BLaER1 (cell line): ENCODE data around the gene TTC6.
"Not testable (repeated sequence)": the region's sequence is repeated elsewhere in the genome, so short reads cannot be mapped to it uniquely, and the experiment has no call there.

Source experiments
- H3K27ac ChIP-seq: shearing (Covaris generic); formaldehyde crosslinking; 2 replicates; pipeline ENCODE4 v1.8.1; 2022
- H3K27me3 ChIP-seq: shearing (Covaris generic); formaldehyde crosslinking; 2 replicates; pipeline ENCODE4 v1.8.1; 2022
- H3K36me3 ChIP-seq: shearing (Covaris generic); formaldehyde crosslinking; 2 replicates; pipeline ENCODE4 v1.8.1; 2022
- H3K4me1 ChIP-seq: shearing (Covaris generic); formaldehyde crosslinking; 2 replicates; pipeline ENCODE4 v1.8.1; 2022
- H3K4me2 ChIP-seq: shearing (Covaris generic); formaldehyde crosslinking; 2 replicates; pipeline ENCODE4 v1.8.1; 2022
- H3K4me3 ChIP-seq: shearing (Covaris generic); formaldehyde crosslinking; 2 replicates; pipeline ENCODE4 v1.8.1; 2022
- H3K9ac ChIP-seq: shearing (Covaris generic); formaldehyde crosslinking; 2 replicates; pipeline ENCODE4 v1.8.1; 2022
- H3K9me3 ChIP-seq: shearing (Covaris generic); formaldehyde crosslinking; 2 replicates; pipeline ENCODE4 v1.8.1; 2022
- H4K20me1 ChIP-seq: shearing (Covaris generic); formaldehyde crosslinking; 2 replicates; pipeline ENCODE4 v1.8.1; 2022
- Cebpa-rat ChIP-seq: shearing (Covaris generic); IDR thresholded peaks from 2 replicates; pipeline ENCODE4 v1.8.1; 2022

The TTC6 gene, protein sequence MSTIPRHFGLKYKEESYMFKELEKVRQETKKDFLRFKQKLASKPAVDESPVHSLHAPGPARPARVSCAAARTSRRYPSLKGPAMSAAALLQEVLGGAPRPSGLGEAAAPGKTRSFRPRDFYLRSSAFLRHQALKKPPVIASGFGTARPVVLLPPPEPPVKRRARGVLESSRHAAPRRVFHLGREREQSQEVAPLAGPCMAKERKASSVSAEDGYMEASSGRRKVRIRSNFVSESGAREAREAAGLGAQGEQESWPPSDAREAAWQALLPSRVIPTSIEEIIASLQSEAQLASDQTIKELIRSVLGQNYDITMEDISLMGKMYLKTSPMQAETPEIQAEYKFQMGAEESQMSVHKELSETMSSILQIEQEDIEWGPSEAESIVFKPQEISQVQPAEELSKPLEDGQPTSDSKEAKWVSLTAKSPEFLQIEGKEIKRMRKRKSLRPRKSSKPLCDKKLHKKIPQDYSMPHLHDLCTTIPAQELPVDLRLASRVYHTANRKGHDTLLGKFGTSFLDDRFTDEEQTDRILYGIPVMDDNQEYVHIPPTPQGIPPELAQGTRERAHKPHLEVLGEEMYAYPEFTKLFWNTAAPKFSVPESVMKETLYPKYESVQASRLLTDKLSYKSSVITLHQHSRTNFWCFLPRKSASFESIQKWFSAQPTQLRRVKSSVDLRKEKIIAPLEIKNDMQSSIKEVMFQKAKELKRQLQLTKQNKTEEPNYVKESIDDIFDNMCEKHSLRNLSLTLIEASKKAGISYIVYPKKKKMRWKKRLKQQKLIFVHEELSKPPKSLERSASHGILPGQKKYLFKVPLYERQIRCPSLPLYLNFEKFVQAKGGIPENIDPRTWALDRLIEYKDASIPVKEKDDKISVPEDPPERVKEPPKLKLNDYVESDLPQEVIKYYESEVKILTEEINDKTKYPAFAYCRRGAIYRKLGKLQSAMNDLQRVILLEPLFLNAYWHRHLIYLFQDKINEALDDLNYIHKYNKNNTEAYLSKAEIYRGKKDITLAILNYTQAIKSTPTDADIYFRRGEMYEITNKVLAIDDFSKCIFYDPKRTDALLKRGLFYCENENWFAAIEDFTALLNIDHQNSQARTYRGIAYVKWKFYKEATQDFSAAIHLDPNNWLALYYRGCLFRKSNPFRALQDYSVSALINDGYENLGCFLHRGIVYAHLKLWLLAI (N-terminal part only)

DNA sequence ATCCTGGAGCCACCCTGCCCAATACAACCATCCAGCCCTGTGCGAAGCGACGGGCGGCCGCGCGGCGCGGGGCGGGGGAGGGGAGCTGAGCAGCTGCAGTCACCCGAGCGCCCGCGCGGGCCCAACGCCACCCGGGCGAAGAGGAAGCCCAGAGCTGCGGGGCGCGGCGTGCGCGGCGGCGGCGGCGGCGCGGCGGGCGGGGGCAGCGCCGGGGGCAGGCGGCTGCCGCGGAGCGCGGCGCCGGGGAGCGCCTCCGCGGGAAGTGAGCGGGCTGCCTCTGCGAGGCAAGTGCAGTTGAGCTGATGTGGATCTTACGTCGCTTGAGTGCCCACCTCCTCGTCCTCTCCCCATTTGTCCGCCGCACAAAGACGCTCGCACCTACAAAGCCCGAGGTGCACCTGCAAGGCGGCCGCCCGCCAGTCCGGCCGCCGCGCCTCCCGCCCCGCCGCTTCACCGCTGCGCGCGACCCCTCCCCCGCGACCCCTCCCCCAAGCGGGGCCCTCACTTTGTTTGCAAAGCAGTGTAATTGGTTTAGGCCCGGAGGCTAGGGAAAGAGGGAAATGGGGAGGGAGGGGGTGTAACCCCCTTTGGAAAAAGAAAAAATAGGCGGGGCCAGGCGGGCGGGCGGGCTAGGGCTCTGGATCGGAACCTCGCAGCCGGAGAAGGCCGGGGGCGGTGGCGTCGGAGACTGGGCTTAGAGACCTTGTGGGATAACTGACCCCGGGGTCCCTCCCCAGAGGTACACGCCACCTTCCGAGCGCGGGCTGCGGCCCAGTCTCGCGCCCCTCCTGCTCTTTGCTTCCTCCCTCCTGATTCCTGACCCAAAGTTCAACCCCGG lies at the start of gene TTC6, which contains the start of gene FOXA1:
Gene TTC6 (plus strand): TSS at position 659 of the 838 bp plus-strand sequence. CDS start 26,436 bp downstream, outside the sequence.
Gene FOXA1 (minus strand): TSS at position 279 of the 838 bp plus-strand sequence. CDS start 277 bp downstream, at position 2.
- Histone ChIP-seq H4K20me1 (no peaks in the 10 kb centered on the region), H3K4me2 (no peak within 1 kb of the TSS), H3K4me3 (no peak within 1 kb of the TSS), H3K27me3 (no peaks in the 10 kb centered on the region), H3K9me3 (peaks cover 84% of the 10 kb centered on the region), H3K9ac (no peak within 1 kb of the TSS), H3K27ac (no peak within 1 kb of the TSS), H3K4me1 (no peaks in the 10 kb centered on the region), H3K36me3 (no peaks in the 10 kb centered on the region)
- TF ChIP-seq Cebpa-rat, result no peak

DNA sequence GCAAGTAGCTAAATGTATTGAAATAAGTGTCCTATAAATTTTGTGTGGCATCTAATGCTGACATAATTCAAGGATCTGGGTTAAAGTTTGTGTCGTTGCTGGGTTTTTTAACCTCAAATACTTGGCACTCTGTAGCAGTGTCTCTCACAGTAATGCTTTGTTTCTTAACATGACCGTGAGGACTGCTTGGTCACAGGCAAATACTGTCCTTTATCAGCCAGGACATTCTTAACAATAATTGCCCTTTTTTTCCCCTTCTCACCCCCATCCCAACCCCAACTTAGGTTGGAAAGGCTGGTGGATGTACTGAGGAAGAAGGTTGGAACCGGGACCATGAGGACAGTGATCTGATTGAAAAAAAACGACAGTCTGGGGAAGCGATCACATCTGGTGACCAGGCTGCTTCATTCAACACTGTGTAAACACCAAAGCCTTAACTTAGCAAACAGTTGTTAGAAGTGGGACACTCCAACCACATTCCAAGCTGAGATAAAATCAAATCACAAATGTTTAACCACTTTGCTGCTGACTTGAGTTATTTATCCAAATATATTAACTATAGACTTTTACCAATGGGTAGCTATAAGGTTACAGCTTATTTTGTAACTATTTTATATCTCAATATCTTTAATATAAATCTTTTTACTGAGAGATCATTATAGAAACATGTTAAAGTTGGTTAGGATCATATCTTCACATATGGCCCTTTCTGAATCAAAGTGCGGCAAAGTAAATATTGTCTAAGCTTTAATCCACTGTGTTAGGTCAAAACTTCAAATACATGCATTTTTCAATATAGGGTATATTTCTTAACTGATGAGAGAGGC lies 48.6 kb upstream of the TTC6 start:
- Histone ChIP-seq H3K27ac (no peak overlapping the region), H3K36me3 (no peaks in the 10 kb centered on the region), H3K9ac (no peak overlapping the region), H4K20me1 (no peaks in the 10 kb centered on the region), H3K4me1 (no peaks in the 10 kb centered on the region), H3K9me3 (no peaks in the 10 kb centered on the region), H3K4me3 (no peak overlapping the region), H3K27me3 (no peaks in the 10 kb centered on the region), H3K4me2 (no peak overlapping the region)
- TF ChIP-seq Cebpa-rat, result no peak

DNA sequence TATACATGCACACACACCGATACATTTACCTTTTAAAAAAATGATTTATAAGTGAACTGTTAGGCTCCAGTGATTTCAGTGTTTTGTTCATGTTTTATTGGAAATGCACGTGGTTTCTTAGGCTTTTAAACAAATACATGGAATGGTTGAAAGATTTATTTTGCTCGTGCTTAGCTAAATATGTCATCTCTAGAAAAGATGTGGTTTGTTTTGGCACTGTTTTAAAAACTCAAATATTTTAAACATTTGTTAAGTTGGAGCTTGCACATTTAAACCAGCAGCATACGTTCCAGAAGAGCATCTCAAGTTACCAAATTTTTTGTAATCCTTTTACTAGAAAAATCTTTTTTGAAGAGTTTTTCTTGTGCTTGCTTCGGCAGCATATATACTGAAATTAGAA lies 44.9 kb upstream of the TTC6 start:
- Histone ChIP-seq H3K4me1 (peaks cover 10% of the 10 kb centered on the region; the same call in 1 of the 2 replicates), H3K27ac (no peak overlapping the region), H4K20me1 (no peaks in the 10 kb centered on the region), H3K4me2 (no peak overlapping the region), H3K27me3 (no peaks in the 10 kb centered on the region), H3K4me3 (no peak overlapping the region), H3K9me3 (peaks cover 12% of the 10 kb centered on the region), H3K9ac (no peak overlapping the region), H3K36me3 (no peaks in the 10 kb centered on the region)
- no peak for TF ChIP-seq Cebpa-rat

DNA sequence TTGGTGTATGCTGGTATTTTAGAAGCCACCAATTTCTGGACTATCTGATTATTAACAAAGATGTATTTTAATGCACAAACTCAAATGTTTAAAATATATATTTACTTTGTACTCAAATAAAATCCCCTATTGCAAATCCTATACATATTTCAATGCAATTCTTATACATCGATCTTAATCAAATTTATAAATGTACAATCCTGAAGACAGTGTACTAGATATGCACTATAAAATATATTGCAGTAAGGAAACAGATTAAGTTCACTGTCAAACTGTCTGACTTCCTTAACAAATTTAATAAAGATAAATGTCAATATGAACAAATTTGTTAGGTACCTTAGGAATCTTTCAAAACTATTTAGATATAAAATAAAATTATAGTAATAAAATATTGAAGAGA lies 44.3 kb upstream of the TTC6 start:
- H3K9ac ChIP-seq, result no peak overlapping the region
- H4K20me1 ChIP-seq, result no peaks in the 10 kb centered on the region
- H3K27ac ChIP-seq, result no peak overlapping the region
- peaks cover 15% of the 10 kb centered on the region for H3K9me3 ChIP-seq
- peaks cover 10% of the 10 kb centered on the region; the same call in 1 of the 2 replicates for H3K4me1 ChIP-seq
- H3K36me3 ChIP-seq, result no peaks in the 10 kb centered on the region
- no peaks in the 10 kb centered on the region for H3K27me3 ChIP-seq
- H3K4me3 ChIP-seq, result no peak overlapping the region
- no peak overlapping the region for H3K4me2 ChIP-seq
- no peak for TF ChIP-seq Cebpa-rat

DNA sequence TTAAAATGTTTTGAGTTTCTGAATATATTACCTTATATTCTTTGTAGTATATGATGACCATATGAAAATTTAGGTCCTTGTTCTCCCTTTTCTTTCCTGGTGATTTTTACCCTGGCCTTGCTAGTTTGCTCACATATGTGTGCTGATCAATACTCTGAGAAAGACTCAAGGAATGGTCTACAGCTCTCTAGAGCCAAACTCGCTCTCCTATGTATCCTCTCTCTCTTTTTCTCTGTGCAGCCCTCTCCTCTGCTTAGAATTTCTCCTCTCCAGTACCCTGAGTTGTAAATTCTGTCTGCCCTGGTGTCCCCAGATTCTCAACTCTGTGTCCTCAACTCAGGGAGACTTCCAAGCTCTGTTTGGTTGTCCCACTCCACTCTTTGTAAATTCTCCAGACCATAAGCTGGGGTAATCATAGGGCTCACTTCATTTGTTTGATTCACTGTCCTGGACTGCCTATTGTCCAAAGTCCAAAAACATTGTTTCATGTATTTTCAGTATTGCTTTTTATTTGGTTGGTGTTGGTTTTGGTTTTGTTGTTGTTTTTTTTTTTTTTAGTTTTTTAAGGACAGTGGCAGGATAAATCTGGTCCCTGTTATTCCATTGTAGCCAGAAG lies 41.4 kb upstream of the TTC6 start:
- no peaks in the 10 kb centered on the region for H3K36me3 ChIP-seq
- H3K4me1 ChIP-seq, result peaks cover 10% of the 10 kb centered on the region; the same call in 1 of the 2 replicates
- no peak overlapping the region for H3K4me2 ChIP-seq
- H3K9ac ChIP-seq, result no peak overlapping the region
- TF ChIP-seq Cebpa-rat, result no peak
- no peak overlapping the region for H3K27ac ChIP-seq
- H3K27me3 ChIP-seq, result no peaks in the 10 kb centered on the region
- peaks cover 27% of the 10 kb centered on the region for H3K9me3 ChIP-seq
- H3K4me3 ChIP-seq, result no peak overlapping the region
- no peaks in the 10 kb centered on the region for H4K20me1 ChIP-seq

DNA sequence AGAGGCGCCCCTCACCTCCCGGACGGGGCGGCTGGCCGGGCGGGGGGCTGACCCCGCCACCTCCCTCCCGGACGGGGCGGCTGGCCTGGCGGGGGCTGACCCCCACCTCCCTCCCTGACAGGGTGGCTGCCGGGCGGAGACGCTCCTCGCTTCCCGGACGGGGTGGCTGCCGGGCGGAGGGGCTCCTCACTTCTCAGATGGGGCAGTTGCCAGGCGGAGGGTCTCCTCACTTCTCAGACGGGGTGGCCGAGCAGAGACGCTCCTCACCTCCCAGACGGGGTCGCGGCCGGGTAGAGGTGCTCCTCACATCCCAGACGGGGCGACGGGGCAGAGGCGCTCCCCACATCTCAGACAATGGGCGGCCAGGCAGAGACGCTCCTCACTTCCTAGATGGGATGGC lies 39.8 kb upstream of the TTC6 start:
- H3K9me3 ChIP-seq, result peaks cover 27% of the 10 kb centered on the region
- H3K4me3 ChIP-seq, H3K27me3 ChIP-seq, H4K20me1 ChIP-seq, H3K27ac ChIP-seq, H3K9ac ChIP-seq, H3K4me2 ChIP-seq, H3K36me3 ChIP-seq: not testable (repeated sequence)
- peaks cover 10% of the 10 kb centered on the region; the same call in 1 of the 2 replicates for H3K4me1 ChIP-seq

DNA sequence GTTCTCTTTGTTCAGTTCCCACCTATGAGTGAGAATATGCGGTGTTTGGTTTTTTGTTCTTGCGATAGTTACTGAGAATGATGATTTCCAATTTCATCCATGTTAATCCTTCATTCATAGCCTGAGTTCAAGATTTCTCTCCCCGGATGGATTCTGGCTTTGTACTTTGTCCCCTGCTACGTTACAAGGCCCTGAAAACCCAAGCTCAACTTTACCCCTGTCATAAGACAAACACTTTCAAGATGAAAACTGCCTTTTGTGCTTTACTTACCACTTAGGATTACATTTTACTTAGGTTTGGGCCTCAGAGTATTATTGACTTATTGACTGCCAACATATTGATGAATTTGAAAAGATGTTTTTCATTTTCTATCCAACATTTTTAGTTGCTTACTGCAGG lies 36.7 kb upstream of the TTC6 start:
- peaks cover 21% of the 10 kb centered on the region for H3K9me3 ChIP-seq
- H3K4me1 ChIP-seq, result peaks cover 5% of the 10 kb centered on the region; the same call in 1 of the 2 replicates
- H3K4me3 ChIP-seq, result no peak overlapping the region
- H3K9ac ChIP-seq, result no peak overlapping the region
- H3K27me3 ChIP-seq, result no peaks in the 10 kb centered on the region
- H3K27ac ChIP-seq, result no peak overlapping the region
- H3K36me3 ChIP-seq, result no peaks in the 10 kb centered on the region
- H4K20me1 ChIP-seq, result no peaks in the 10 kb centered on the region
- H3K4me2 ChIP-seq, result no peak overlapping the region
- TF ChIP-seq Cebpa-rat, result no peak

DNA sequence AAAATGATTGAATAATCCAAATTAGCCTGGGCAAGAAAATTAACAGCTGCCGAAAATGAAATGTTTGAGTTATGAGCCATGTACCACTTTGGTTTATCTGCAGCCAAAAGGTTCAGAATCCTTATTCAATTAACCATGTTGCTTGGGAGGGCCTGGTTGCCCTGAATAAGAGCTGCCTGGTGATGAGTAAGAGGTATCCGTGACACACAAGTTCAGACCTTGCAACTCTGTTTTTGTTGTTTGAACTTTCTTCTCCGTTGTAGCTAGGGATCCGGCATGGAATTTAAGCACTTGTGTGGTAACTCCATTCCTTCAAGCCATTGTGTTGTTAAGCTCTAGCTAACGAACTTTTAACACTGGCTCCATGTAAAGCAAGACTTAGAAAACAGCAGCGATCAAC lies 36.0 kb upstream of the TTC6 start:
- no peak overlapping the region for H3K9ac ChIP-seq
- no peaks in the 10 kb centered on the region for H3K27me3 ChIP-seq
- H3K36me3 ChIP-seq, result no peaks in the 10 kb centered on the region
- H3K4me3 ChIP-seq, result no peak overlapping the region
- no peak overlapping the region for H3K4me2 ChIP-seq
- no peak overlapping the region for H3K27ac ChIP-seq
- no peaks in the 10 kb centered on the region for H4K20me1 ChIP-seq
- H3K4me1 ChIP-seq, result no peaks in the 10 kb centered on the region
- no peak for TF ChIP-seq Cebpa-rat
- peaks cover 17% of the 10 kb centered on the region; the same call in 1 of the 2 replicates for H3K9me3 ChIP-seq
